GM18867 (cell line): ENCODE data around the gene DNM2.
A peak's percentile ranks its signal among the peaks of the same experiment; 100 is the strongest.
"Not testable (repeated sequence)": the region's sequence is repeated elsewhere in the genome, so short reads cannot be mapped to it uniquely, and the experiment has no call there.

Experiments
- ATAC-seq: cut with Tn5 transposase; IDR thresholded peaks from one replicate; pipeline ENCODE4 v1.9.1; 2021; ENCODE audit warnings: mild to moderate bottlenecking, moderate library complexity; ENCODE audit not compliant: unreplicated experiment

Gene DNM2

GRCh38 chr19:10717356-10718204 lies at the start of gene DNM2:
Gene DNM2 (plus strand): TSS chr19:10718079. CDS start chr19:10718243, 164 bp downstream.
- ATAC-seq: peak; percentile 81

GRCh38 chr19:10669246-10669645 lies 48.6 kb upstream of the DNM2 start:
- no peak for ATAC-seq

GRCh38 chr19:10670182-10670581 lies 47.7 kb upstream of the DNM2 start:
- ATAC-seq: no peak

- ATAC-seq: no peak
Measured at GRCh38 chr19:10670876-10671804, 46.7 kb upstream of the DNM2 start.

GRCh38 chr19:10671922-10672321 lies 46.0 kb upstream of the DNM2 start:
- ATAC-seq: not testable (repeated sequence)

GRCh38 chr19:10675214-10675613 lies 42.7 kb upstream of the DNM2 start:
- not testable (repeated sequence) for ATAC-seq

GRCh38 chr19:10677751-10678150 lies 40.1 kb upstream of the DNM2 start:
- ATAC-seq: no peak

- ATAC-seq: no peak
Measured at GRCh38 chr19:10678813-10679212, 39.1 kb upstream of the DNM2 start.

- ATAC-seq: no peak
Measured at GRCh38 chr19:10679743-10680142, 38.1 kb upstream of the DNM2 start.

GRCh38 chr19:10680545-10681135 lies 37.2 kb upstream of the DNM2 start:
- ATAC-seq: no peak

- ATAC-seq: no peak
Measured at GRCh38 chr19:10681658-10682057, 36.2 kb upstream of the DNM2 start.

- no peak for ATAC-seq
Measured at GRCh38 chr19:10682397-10683063, 35.3 kb upstream of the DNM2 start.

GRCh38 chr19:10683064-10683426 lies 34.8 kb upstream of the DNM2 start:
- ATAC-seq: no peak

- no peak for ATAC-seq
Measured at GRCh38 chr19:10683582-10683981, 34.3 kb upstream of the DNM2 start.

GRCh38 chr19:10685210-10685609 lies 32.7 kb upstream of the DNM2 start:
- no peak for ATAC-seq

- ATAC-seq: no peak
Measured at GRCh38 chr19:10686193-10686592, 31.7 kb upstream of the DNM2 start.

GRCh38 chr19:10686661-10687517 lies 31.0 kb upstream of the DNM2 start:
- no peak for ATAC-seq

GRCh38 chr19:10687518-10688288 lies 30.2 kb upstream of the DNM2 start:
- no peak for ATAC-seq
